ENCODE measurements around the gene TSPAN9. TPM values are rescaled to one million over a fixed set of nuclear protein-coding genes. Genes with fewer than 3 reads are reported as not detected.

Gene TSPAN9
- total RNA-seq, 1 experiment from 2014 or later = 13.2 TPM

DNA sequence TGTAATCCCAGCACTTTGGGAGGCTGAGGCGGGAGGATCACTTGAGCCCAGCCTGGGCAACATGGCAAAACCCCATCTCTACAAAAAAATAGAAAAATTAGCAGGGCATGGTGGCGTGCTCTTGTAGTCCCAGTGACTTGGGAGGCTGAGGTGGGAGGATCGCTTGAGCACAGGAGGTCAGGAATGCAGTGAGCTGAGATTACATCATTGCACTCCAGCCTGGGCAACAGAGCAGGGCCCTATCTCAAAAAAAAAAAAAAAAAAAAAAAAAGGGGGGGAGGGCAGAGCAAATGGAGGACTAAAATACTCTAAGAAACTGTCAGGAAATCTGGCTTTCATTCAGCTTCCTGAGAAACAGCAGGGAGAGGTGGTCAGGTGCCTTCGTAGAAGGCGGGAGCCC is 31.7 kb upstream of the TSPAN9 start:
- ATAC-seq (no peak), DNase-seq (ENCODE audit: low read depth, low spot score) (no peak)
- Histone ChIP-seq H3K36me3 (ENCODE audit: control insufficient read depth in 1 of 2, insufficient read depth in 2 of 2, low read length in 2 of 2) (peaks cover 0 to 5% of the 10 kb centered on the region in 2 experiments; a peak in 1 of 4 replicates), H3K4me1 (ENCODE audit: control insufficient read depth in 1 of 2, insufficient read depth in 2 of 2, low read length in 2 of 2) (peaks cover 0 to 16% of the 10 kb centered on the region in 2 experiments; a peak in 3 of 4 replicates), H3K27ac (ENCODE audit: low read depth, low read length) (no peak overlapping the region), H2AFZ (ENCODE audit: low read depth, low read length, poor library complexity, severe bottlenecking) (no peak overlapping the region), H4K20me1 (ENCODE audit: insufficient read depth) (no peaks in the 10 kb centered on the region), H3K9me3 (ENCODE audit: control insufficient read depth in 1 of 2, insufficient read depth in 1 of 2, low read depth in 1 of 2, low read length in 2 of 2) (no peaks in the 10 kb centered on the region), H3K4me3 (replicated peaks in 1 of 2; ENCODE audit: low read depth in 1 of 2, low read length in 2 of 2) (no peak overlapping the region), H3K79me2 (ENCODE audit: insufficient read depth, low read length) (no peaks in the 10 kb centered on the region), H3K27me3 (ENCODE audit: insufficient read depth, low read length) (no peaks in the 10 kb centered on the region), H3K9me2 (ENCODE audit: insufficient read depth) (no peaks in the 10 kb centered on the region), H3K4me2 (ENCODE audit: low read length) (no peak overlapping the region), H3K9ac (ENCODE audit: low read length) (no peak overlapping the region)
- BruUV-seq (replicated peaks) = no TSS peak
- POLR2A ChIA-PET = no interaction called here
- CTCF ChIA-PET = no interaction called here
- RAD21 ChIA-PET (ENCODE audit: low non-redundant PET in 1 of 2, low total read pairs in 2 of 2, uncharacterized antibody in 2 of 2, unreplicated experiment in 2 of 2) = no interaction called here
- TF ChIP-seq RAD21 (IDR thresholded peaks at IDR 0.05; ENCODE audit: low read depth) = no peak
- intact Hi-C loops (cut with micrococcal nuclease) = no loop called here

- no peak overlapping the region for H2AFZ ChIP-seq (ENCODE audit: low read depth, low read length, poor library complexity, severe bottlenecking)
- H3K9ac ChIP-seq (ENCODE audit: low read length) = no peak overlapping the region
- no peaks in the 10 kb centered on the region for H3K27me3 ChIP-seq (ENCODE audit: insufficient read depth, low read length)
- peaks cover 0 to 16% of the 10 kb centered on the region in 2 experiments; a peak in 3 of 4 replicates for H3K4me1 ChIP-seq (ENCODE audit: control insufficient read depth in 1 of 2, insufficient read depth in 2 of 2, low read length in 2 of 2)
- no peak overlapping the region for H3K4me2 ChIP-seq (ENCODE audit: low read length)
- TF ChIP-seq ZNF274 (IDR thresholded peaks at IDR 0.05; ENCODE audit: low read depth, low read length) (no peak), RAD21 (IDR thresholded peaks at IDR 0.05; ENCODE audit: low read depth) (no peak), SIN3A (IDR thresholded peaks at IDR 0.05; ENCODE audit: low read depth) (no peak), ZFX (IDR thresholded peaks at IDR 0.05) (no peak), POLR2AphosphoS5 (IDR thresholded peaks at IDR 0.05; ENCODE audit: low read depth, low read length) (no peak), EZH2phosphoT487 (IDR thresholded peaks at IDR 0.05; ENCODE audit: borderline replicate concordance) (no peak), CEBPB (IDR thresholded peaks at IDR 0.05; ENCODE audit: low read depth) (no peak), ZBTB33 (IDR thresholded peaks at IDR 0.05; ENCODE audit: extremely low read depth, insufficient replicate concordance, low read length) (no peak), JUND (IDR thresholded peaks at IDR 0.05) (no peak)
- TF ChIP-seq, protein P1, sequence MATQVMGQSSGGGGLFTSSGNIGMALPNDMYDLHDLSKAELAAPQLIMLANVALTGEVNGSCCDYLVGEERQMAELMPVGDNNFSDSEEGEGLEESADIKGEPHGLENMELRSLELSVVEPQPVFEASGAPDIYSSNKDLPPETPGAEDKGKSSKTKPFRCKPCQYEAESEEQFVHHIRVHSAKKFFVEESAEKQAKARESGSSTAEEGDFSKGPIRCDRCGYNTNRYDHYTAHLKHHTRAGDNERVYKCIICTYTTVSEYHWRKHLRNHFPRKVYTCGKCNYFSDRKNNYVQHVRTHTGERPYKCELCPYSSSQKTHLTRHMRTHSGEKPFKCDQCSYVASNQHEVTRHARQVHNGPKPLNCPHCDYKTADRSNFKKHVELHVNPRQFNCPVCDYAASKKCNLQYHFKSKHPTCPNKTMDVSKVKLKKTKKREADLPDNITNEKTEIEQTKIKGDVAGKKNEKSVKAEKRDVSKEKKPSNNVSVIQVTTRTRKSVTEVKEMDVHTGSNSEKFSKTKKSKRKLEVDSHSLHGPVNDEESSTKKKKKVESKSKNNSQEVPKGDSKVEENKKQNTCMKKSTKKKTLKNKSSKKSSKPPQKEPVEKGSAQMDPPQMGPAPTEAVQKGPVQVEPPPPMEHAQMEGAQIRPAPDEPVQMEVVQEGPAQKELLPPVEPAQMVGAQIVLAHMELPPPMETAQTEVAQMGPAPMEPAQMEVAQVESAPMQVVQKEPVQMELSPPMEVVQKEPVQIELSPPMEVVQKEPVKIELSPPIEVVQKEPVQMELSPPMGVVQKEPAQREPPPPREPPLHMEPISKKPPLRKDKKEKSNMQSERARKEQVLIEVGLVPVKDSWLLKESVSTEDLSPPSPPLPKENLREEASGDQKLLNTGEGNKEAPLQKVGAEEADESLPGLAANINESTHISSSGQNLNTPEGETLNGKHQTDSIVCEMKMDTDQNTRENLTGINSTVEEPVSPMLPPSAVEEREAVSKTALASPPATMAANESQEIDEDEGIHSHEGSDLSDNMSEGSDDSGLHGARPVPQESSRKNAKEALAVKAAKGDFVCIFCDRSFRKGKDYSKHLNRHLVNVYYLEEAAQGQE (IDR thresholded peaks at IDR 0.05; ENCODE audit: low read depth) = no peak
- H3K27ac ChIP-seq (ENCODE audit: low read depth, low read length) = no peak overlapping the region
- ATAC-seq (no peak), DNase-seq (ENCODE audit: low read depth, low spot score) (no peak)
- no peaks in the 10 kb centered on the region for H4K20me1 ChIP-seq (ENCODE audit: insufficient read depth)
- RAD21 ChIA-PET (ENCODE audit: low non-redundant PET in 1 of 2, low total read pairs in 2 of 2, uncharacterized antibody in 2 of 2, unreplicated experiment in 2 of 2) = no interaction called here
- no peaks in the 10 kb centered on the region for H3K9me3 ChIP-seq (ENCODE audit: control insufficient read depth in 1 of 2, insufficient read depth in 1 of 2, low read depth in 1 of 2, low read length in 2 of 2)
- POLR2A ChIA-PET = no interaction called here
- H3K36me3 ChIP-seq (ENCODE audit: control insufficient read depth in 1 of 2, insufficient read depth in 2 of 2, low read length in 2 of 2) = peaks cover 0 to 5% of the 10 kb centered on the region in 2 experiments; a peak in 1 of 4 replicates
- intact Hi-C loops (cut with micrococcal nuclease) = no loop called here
- H3K79me2 ChIP-seq (ENCODE audit: insufficient read depth, low read length) = no peaks in the 10 kb centered on the region
- CTCF ChIA-PET = no interaction called here
- no TSS peak for BruUV-seq (replicated peaks)
- no peak overlapping the region for H3K4me3 ChIP-seq (replicated peaks in 1 of 2; ENCODE audit: low read depth in 1 of 2, low read length in 2 of 2)
- no peaks in the 10 kb centered on the region for H3K9me2 ChIP-seq (ENCODE audit: insufficient read depth)
These were observed 31.2 kb upstream of the TSPAN9 start for GRCh38 chr12:3045989-3046388.

All from HCT116 (cell line).